Globus pallidus (tissue), 1 donor: ENCODE data around the gene HELQ.
"Not testable (repeated sequence)": the region's sequence is repeated elsewhere in the genome, so short reads cannot be mapped to it uniquely, and the experiment has no call there.

ENCODE experiments used
- DNase-seq: peaks from one replicate; pipeline ENCODE4 v3.0.0-alpha.2; 2015; ENCODE audit warnings: low spot score

The HELQ gene, protein sequence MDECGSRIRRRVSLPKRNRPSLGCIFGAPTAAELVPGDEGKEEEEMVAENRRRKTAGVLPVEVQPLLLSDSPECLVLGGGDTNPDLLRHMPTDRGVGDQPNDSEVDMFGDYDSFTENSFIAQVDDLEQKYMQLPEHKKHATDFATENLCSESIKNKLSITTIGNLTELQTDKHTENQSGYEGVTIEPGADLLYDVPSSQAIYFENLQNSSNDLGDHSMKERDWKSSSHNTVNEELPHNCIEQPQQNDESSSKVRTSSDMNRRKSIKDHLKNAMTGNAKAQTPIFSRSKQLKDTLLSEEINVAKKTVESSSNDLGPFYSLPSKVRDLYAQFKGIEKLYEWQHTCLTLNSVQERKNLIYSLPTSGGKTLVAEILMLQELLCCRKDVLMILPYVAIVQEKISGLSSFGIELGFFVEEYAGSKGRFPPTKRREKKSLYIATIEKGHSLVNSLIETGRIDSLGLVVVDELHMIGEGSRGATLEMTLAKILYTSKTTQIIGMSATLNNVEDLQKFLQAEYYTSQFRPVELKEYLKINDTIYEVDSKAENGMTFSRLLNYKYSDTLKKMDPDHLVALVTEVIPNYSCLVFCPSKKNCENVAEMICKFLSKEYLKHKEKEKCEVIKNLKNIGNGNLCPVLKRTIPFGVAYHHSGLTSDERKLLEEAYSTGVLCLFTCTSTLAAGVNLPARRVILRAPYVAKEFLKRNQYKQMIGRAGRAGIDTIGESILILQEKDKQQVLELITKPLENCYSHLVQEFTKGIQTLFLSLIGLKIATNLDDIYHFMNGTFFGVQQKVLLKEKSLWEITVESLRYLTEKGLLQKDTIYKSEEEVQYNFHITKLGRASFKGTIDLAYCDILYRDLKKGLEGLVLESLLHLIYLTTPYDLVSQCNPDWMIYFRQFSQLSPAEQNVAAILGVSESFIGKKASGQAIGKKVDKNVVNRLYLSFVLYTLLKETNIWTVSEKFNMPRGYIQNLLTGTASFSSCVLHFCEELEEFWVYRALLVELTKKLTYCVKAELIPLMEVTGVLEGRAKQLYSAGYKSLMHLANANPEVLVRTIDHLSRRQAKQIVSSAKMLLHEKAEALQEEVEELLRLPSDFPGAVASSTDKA

DNA sequence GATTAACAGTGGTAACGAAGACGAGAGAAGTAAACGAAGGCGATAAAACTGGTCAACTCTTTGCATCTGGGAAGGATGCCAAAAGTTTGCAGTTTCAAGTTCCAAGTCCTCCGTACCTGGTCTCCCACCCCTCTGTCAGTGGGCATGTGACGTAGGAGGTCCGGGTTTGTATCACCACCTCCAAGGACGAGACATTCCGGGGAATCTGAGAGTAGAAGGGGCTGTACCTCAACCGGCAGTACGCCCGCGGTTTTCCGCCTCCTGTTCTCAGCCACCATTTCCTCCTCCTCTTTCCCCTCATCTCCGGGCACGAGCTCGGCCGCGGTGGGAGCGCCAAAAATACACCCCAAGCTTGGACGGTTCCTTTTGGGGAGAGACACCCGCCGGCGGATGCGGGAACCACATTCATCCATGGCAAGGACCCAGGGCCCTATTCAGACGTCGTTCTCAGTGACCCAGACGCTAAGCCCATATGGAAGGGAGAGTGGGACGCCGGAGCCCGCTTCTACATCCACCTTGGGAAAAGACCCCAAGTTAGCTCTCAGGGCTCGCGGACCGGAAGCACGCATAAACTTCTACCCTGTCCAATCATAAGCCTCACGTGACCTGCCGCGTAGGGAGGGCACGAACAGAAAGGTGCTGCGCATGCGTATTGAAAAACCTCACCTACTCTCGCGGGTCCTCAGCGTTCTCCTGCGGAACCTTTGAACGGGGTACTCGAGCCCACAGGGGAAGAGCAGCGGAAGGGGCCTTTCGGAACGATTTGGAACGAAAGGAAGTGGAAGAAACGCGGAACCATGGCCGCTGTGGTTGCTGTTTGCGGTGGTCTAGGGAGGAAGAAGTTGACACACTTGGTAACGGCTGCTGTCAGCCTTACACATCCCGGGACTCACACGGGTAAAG is at the start of gene HELQ, which contains the start of gene MRPS18C:
Gene HELQ, minus strand, starts transcription at position 543 of the 903 bp plus-strand sequence. Its CDS starts 130 bp downstream, at position 413.
Gene MRPS18C, plus strand, starts transcription at position 778 of the 903 bp plus-strand sequence. Its CDS starts 20 bp downstream, at position 798.
- DNase-seq: peak; percentile 97

DNA sequence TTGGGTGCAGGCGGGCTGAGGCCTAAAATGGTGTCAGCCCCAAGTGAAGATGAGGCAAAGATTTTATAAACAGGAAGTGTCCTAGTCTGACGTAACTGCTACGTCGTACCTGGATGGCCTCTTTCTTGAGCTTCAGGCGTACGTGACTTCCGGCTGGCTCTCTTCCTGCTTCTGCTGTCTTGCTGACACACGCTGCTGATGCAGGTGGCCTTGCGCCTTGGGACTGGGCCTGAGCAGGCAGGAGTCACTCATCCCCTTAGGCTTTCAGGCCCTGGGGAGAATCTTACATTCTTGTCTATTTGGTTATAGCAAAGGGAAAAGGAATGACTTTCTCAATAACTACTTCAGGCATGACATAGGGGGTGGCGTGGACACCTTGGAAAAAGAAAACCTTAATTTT is 49.4 kb upstream of the HELQ start:
- DNase-seq: no peak

DNA sequence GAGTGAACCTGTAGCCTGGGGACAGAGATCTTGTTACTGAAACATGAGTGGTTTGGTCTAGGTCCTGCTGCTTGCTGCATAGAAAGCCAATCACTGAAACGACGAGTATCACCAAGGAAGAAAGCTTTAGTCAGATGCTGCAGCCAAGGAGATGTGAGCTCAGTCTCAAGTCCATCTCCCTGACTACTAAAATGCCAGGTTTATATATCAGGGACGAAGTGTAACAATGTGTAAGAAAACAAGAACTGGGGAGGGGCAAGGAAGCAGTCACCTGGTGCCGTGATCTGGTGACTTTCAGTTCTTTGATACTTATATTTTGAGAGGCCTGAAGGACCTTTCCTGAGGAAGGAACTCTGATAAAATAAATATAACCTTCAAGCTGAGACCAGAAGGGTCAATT is 48.9 kb upstream of the HELQ start:
- no peak for DNase-seq

DNA sequence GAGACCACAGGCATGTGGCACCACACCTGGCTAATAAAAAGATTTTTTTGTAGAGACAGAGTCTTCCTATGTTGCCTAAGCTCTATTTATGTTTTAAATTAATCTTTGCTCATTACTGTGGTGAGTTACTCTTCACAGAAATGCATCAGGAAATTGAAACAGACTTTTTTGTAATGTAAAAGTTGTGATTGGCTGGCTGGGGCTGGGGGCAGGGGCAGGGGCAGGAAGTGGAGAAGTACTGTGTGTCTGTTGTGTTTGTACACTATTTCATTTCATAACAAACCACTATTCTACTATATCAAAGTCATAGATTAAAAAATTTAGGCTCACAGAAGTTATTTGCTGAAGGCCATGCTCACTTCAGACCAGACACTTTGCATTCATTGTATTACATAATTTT is 48.4 kb upstream of the HELQ start:
- no peak for DNase-seq

DNA sequence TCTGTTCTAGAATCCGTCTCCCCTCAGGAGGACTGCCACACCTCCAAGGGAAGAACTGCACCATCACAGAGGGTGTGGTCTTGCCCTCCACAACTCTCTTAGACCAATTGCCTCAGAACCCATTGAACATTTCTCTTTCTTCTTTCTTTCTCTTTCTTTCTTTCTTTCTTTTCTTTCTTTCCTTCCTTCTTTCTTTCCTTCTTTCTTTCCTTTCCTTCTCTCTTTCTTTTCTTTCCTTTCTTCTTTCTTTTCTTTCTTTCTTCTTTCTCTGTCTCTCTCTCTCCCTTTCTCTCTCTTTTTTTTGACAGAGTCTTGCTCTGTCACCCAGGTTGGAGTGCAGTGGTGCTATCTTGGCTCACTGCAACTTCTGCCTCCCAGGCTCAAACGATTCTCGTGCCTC is 46.0 kb upstream of the HELQ start:
- DNase-seq: not testable (repeated sequence)

DNA sequence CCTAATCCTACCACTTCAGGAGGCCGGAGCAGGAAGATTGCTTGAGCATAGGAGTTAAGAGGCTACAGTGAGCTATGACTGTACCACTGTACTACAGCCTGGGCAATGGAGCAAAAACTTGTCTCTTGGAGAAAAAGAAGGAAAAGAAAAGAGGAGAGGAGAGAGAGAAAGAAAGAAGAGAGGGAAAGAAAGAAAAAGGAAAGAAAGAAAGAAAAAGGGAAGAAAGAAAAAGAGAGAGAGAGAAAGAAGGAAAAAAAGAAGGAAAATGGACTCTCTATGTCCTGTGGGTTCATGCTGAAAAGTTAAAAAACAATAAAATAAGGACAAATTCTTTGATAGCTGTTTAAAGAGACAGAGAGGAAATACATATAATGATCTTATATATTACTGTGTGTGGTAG is 42.6 kb upstream of the HELQ start:
- no peak for DNase-seq

DNA sequence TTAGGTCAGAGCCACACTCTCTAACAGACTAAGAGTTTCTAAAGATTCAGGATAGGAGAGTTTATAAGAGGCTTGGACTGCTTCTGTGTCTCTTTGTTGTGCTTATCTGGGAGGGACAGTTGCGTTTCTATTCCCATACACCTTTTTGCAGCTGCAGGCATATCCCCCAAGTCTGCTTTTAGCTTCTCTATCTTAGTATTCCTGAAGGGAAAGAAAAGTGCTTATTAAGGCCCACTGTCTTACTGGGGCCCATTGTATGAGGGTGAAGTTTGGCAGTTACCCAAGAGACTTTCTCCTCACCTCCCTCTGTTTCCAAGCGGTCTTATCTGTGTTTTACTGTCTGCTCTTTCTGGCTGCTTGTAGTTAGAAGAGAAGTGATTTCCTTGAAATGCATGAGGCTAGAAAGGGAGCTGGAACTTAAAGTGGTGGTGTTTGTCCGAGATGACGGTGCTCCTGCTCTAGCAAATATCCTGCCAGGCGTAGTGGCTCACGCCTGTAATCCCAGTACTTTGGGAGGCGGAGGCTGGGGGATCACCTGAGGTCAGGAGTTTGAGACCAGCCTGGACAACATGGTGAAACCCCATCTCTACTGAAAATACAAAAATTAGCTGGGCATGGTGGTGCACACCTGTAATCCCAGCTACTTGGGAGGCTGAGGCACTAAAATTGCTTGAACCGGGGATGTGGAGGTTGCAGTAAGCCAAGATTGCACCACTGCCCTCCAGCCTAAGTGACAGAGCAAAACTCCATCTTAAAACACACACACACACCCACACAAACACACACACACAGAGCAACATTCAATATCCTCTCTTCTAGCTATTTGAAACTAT is 40.7 kb upstream of the HELQ start:
- not testable (repeated sequence) for DNase-seq

DNA sequence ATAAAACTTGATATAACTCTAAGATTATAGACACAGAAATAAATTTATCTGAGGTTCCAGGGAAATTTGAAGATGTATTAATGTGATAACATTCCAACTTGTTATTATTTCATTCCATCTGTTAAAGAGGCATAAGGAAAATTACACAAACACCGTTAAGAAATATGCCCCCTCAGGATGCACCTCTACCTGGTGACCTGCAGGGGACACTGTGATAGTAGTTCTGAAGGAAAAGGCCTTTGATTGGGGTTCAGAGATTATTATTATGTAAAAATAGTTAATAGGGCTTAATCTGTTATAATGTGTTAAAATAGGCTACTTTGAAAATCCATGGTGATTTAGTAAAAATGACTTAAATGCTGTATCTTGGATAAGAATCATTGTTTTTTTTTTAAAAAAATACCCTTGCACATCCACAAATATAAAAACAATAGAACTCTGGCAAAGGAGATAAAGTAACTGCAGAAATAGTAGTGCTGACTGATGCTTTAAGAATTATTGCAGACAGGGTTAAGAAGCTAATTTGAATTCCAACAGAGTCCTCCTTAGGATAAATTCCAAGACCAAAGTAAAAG is 35.3 kb upstream of the HELQ start:
- DNase-seq: no peak

DNA sequence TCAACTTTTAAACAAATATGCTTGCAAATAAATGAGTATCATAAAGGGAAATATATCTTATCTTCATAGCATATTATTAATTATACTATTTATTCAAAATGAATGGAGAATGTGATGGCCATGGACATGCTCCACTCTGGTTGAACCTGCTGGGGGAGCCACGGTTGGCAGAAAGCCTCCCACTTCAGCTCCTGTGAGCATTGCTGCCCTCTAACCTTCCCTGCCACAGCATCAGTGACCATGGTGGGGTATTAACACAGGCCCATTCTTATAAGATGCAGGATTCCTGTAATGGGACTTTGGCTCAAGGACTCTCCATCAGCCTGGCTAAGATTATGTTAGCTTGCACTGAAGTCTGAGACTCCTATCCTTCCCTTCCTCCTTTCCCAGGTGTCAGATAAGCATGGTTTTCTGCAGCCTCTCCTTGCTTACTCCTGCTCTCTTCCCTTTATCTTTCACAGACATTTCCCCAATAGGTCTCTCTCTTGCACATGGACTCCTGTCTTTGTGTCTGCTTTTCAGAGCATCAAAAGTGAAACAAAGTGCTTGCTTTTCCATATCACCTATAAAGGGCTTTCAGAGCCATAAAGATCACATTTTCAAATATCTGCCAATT is 34.2 kb upstream of the HELQ start:
- no peak for DNase-seq

DNA sequence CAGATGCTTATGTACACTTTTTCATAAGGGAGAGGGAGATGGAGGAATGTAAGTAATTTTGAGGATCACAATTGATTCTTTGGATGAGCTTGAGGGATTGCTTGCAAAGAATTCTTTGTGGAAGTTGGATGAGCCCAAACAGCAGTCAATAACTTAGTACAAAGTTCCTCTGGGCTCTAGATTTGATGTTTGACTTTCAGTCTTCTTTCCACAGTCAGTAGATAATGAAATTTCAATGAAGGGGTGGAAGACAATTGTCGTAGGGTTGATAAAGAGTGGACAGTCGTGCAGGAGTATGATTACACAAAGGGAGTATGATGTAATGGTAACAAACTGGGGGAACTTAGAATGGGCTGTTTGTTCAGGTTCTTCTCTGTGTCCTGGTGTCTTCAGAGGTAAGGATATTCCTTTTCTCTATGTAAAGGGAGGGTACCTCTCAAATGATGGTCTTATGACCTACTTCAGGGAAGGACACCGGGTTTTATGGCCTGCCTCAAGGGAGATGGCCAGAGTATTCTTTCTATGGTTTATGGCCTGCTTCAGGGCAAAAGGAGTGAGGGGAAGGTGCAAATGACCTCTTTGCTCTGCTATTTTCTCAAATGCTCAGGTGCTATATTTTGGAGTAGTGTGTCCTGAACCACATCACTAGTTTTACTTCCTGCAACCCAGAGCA is 31.0 kb upstream of the HELQ start:
- DNase-seq: no peak

DNA sequence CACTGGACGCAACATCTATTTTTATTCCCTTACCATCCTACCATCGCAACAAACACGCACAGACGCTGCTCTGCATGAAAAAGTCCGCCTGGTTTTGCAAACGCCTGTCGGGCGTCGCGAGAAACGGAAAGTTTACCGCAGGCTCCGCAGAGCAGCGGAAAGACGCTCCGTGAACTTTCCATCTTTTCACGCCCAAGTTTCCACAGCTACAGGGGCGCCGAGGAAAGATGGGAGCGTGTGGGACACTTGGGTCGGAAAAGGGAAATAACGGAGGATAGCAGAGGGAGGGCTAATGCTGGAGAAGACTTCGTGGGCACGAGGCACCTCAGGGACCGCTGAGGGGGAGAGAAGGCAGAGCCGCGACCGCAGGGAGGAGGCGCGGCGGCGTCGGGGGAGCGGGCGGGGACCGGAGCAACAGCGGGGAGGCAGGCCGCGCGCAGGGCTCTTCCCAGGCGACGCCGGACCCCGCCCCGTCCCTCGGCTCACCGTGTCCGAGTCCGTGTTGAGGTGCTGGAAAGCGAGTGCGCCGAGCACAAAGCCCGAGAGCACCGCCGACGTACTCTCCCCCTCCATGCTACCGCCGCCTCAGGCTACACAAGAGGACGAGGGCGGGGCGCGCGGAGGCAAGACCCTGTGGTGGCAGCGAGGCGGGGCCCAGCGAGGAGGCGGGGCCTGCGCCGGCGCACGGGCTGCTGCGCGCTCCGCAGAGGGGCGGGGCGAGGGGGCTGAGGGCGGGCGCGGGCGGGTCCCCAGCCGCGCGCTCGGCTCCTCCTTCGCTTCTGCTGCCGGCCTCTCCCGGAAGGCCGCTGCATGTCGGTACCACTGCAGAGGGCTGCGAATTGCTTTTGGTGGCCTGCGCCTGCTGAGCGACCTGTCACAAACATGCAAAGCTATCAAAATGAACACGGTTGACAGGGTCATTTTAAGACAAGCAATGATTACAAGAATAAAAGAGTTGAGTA is 29.2 kb upstream of the HELQ start, which contains the start of gene ABRAXAS1:
Gene ABRAXAS1, minus strand, starts transcription at position 601 of the 962 bp plus-strand sequence. Its CDS starts 28 bp downstream, at position 573.
- peak; percentile 96 for DNase-seq

DNA sequence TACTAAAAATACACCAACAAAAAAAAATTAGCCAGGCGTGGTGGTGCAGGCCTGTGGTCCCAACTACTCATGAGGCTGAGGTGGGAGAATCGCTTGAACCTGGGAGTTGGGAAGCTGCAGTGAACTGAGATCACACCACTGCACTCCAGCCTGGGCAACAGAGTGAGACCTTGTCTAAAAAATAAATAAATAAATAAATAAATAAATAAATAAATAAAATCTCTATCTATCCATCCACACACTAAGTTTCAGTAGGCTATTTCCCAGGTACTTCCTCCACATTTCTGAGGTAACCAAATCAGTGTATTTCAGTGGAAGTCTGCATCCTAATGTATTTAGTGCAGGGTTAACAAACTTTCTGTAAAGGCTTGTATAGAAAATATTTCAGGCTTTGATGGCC is 18.3 kb upstream of the HELQ start:
- no peak for DNase-seq

DNA sequence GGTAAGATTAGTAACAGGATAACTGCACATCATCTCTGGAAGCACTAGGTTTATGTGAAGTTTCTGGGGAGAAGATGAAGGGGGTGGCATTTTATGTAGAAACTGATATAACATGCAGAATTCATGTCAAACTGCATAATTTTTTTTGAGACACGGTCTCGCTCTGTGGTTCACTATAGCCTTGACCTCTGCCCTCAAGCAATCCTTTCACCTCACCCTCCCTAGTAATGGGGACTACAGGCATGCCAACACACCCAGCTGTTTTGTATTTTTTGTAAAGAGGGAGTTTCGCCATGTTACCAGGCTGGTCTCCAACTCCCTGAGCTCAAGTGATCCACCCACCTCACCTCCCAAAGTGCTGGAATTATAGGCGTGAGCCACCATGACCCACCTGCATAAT is 17.8 kb upstream of the HELQ start:
- no peak for DNase-seq

DNA sequence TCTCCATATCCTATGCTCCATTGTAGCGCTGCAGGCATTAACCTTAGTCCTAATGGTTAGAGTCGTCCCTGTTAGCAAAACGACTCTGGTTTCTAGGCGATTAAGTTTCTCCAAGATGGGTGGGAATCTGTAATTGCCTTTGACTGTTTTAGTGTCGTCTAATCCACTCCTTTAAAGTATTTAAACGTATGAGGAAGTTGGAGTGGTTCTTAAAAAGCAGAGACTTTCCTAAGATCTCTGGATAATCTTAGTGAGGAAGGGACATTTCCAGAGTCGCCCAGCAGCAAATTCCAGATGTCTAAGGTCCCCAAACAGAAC is 520 bp upstream of the HELQ start:
- no peak for DNase-seq

DNA sequence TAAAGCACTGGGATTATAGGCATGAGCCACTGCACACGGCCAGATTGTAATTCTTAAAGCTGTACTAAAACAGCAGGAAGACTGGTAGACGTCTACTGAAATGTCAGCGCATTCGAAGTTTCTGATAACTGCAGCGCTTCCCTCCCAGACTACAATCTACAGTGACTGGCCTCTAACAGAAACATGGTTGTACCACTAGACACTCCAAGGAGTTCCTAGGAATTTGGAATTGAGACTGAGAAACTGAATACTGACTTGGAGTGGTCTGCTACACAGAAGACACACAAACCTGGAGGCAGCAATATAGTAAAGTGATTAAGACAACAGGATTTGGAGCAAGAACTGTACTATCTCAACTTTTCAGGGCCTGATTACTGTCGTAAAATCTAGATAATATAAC is 937 bp downstream of the HELQ start:
- DNase-seq: peak; percentile 8

DNA sequence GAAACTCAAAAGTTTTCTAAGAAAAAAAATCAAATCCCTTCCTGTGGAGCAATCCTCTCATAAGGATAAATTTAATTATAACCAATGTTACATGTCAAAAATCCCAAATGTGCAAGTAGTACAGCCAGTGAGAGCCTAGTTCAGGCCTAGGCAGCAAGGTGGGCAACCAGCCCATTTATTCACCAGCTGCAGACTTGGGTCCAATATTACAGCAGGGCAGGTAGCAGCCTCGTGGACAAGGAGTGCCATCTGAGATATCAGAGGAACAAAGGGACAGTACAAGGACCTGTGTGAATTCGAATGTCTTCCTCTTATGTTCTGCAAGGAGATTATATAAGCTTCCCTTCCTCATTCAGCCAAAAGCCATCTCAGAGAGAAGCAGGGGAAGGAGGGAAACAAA is 6.6 kb downstream of the HELQ start:
- DNase-seq: no peak

DNA sequence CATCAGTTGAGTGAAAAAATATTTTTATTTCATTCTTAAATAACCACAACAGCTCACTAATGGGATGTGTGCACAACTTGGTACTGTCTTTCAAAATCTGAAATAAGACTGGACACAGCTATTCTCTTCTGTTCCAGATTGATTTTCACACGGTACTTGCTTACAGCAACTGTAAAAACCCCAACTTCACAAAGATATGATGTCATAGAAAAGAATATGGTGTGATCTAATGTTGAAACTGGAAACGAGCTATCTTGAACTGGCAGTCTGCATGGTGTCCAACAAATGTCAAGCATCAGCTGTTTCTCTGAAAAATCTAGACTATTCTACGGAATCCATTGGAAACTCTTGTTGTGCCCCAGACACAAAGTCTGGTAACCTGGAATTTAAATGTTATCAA is 14.7 kb downstream of the HELQ start:
- no peak for DNase-seq
